ENCODE measurements around the gene MOB3A.
"Not testable (repeated sequence)": the region's sequence is repeated elsewhere in the genome, so short reads cannot be mapped to it uniquely, and the experiment has no call there.

MOB3A gene

GRCh38 chr19:2131012-2131975 lies 35.2 kb upstream of the MOB3A start:
- H3K23ac ChIP-seq (ENCODE audit: low read depth, low read length, poor library complexity); H3K27ac ChIP-seq (replicated peaks; ENCODE audit: low read length); H2AK5ac ChIP-seq (ENCODE audit: low read depth, low read length); H3K4ac ChIP-seq (ENCODE audit: low read length); H3K4me2 ChIP-seq (ENCODE audit: insufficient read depth, low read length, poor library complexity, severe bottlenecking); H2BK15ac ChIP-seq (ENCODE audit: low read length); H3K27me3 ChIP-seq (ENCODE audit: control insufficient read depth in 3 of 3, insufficient read depth in 3 of 3, low read depth in 1 of 3, low read length in 3 of 3); H2BK5ac ChIP-seq (ENCODE audit: low read length); H2BK120ac ChIP-seq (ENCODE audit: low read depth, low read length); H2AFZ ChIP-seq (ENCODE audit: low read length); H3K4me3 ChIP-seq (ENCODE audit: low read length in 2 of 2); H3K9me3 ChIP-seq (replicated peaks in 1 of 2; ENCODE audit: control insufficient read depth in 2 of 2, insufficient read depth in 1 of 2, low read depth in 1 of 2, low read length in 2 of 2); H3K4me1 ChIP-seq (ENCODE audit: control insufficient read depth in 2 of 2, insufficient read depth in 1 of 2, low read depth in 1 of 2, low read length in 2 of 2); H3K9ac ChIP-seq (ENCODE audit: low read depth, low read length, poor library complexity); H4K8ac ChIP-seq (ENCODE audit: low read depth, low read length); H2BK12ac ChIP-seq (ENCODE audit: low read length); DNase-seq (ENCODE audit: low spot score); H3K18ac ChIP-seq (ENCODE audit: low read length); H3K14ac ChIP-seq (ENCODE audit: low read length); H4K91ac ChIP-seq (ENCODE audit: low read depth, low read length, poor library complexity): not testable (repeated sequence)
- no CpG with 5 or more reads among the region's 67 CpGs for WGBS, 2 donors (ENCODE audit: extremely low coverage in 2 of 2, insufficient read length in 2 of 2, insufficient replicate concordance in 1 of 2)
- peaks cover 36% of the 10 kb centered on the region for H3K79me1 ChIP-seq (ENCODE audit: low read depth, low read length)
- peaks cover 46 to 78% of the 10 kb centered on the region in 2 donors for H3K36me3 ChIP-seq (replicated peaks in 1 of 2; ENCODE audit: control insufficient read depth in 2 of 2, insufficient read depth in 2 of 2, low read length in 2 of 2)

GRCh38 chr19:2129892-2130770 lies 34.0 kb upstream of the MOB3A start:
- Histone ChIP-seq H3K27me3 (ENCODE audit: control insufficient read depth in 3 of 3, insufficient read depth in 3 of 3, low read depth in 1 of 3, low read length in 3 of 3) (no peaks in the 10 kb centered on the region), H2BK15ac (ENCODE audit: low read length) (no peak overlapping the region), H3K36me3 (replicated peaks in 1 of 2; ENCODE audit: control insufficient read depth in 2 of 2, insufficient read depth in 2 of 2, low read length in 2 of 2) (peaks cover 42 to 80% of the 10 kb centered on the region in 2 donors), H3K4me1 (ENCODE audit: control insufficient read depth in 2 of 2, insufficient read depth in 1 of 2, low read depth in 1 of 2, low read length in 2 of 2) (no peaks in the 10 kb centered on the region), H3K23ac (ENCODE audit: low read depth, low read length, poor library complexity) (peak overlapping the region; percentile 44), H2AFZ (ENCODE audit: low read length) (no peak overlapping the region), H4K91ac (ENCODE audit: low read depth, low read length, poor library complexity) (peak overlapping the region; percentile 38), H3K9me3 (replicated peaks in 1 of 2; ENCODE audit: control insufficient read depth in 2 of 2, insufficient read depth in 1 of 2, low read depth in 1 of 2, low read length in 2 of 2) (no peaks in the 10 kb centered on the region), H3K27ac (replicated peaks; ENCODE audit: low read length) (no peak overlapping the region), H2BK5ac (ENCODE audit: low read length) (no peak overlapping the region), H3K79me1 (ENCODE audit: low read depth, low read length) (peaks cover 31% of the 10 kb centered on the region), H4K8ac (ENCODE audit: low read depth, low read length) (no peak overlapping the region), H3K4me3 (ENCODE audit: low read length in 2 of 2) (no peak overlapping the region), H2BK12ac (ENCODE audit: low read length) (no peak overlapping the region), H2BK120ac (ENCODE audit: low read depth, low read length) (no peak overlapping the region), H3K4ac (ENCODE audit: low read length) (no peak overlapping the region), H3K4me2 (ENCODE audit: insufficient read depth, low read length, poor library complexity, severe bottlenecking) (no peak overlapping the region), H3K18ac (ENCODE audit: low read length) (no peak overlapping the region), H3K9ac (ENCODE audit: low read depth, low read length, poor library complexity) (peak overlapping the region; percentile 21), H3K14ac (ENCODE audit: low read length) (no peak overlapping the region), H2AK5ac (ENCODE audit: low read depth, low read length) (no peak overlapping the region)
- WGBS, 2 donors (ENCODE audit: extremely low coverage in 2 of 2, insufficient read length in 2 of 2, insufficient replicate concordance in 1 of 2) = no CpG with 5 or more reads among the region's 28 CpGs
- no peak for DNase-seq (ENCODE audit: low spot score)

GRCh38 chr19:2129486-2129885 lies 33.4 kb upstream of the MOB3A start:
- no peaks in the 10 kb centered on the region for H3K9me3 ChIP-seq (replicated peaks in 1 of 2; ENCODE audit: control insufficient read depth in 2 of 2, insufficient read depth in 1 of 2, low read depth in 1 of 2, low read length in 2 of 2)
- H3K79me1 ChIP-seq (ENCODE audit: low read depth, low read length) = peaks cover 31% of the 10 kb centered on the region
- H3K4me3 ChIP-seq (ENCODE audit: low read length in 2 of 2) = no peak overlapping the region
- no peak overlapping the region for H3K4me2 ChIP-seq (ENCODE audit: insufficient read depth, low read length, poor library complexity, severe bottlenecking)
- H2AK5ac ChIP-seq (ENCODE audit: low read depth, low read length) = no peak overlapping the region
- H2BK5ac ChIP-seq (ENCODE audit: low read length) = no peak overlapping the region
- H3K4ac ChIP-seq (ENCODE audit: low read length) = no peak overlapping the region
- H3K27ac ChIP-seq (replicated peaks; ENCODE audit: low read length) = no peak overlapping the region
- no peak overlapping the region for H2BK120ac ChIP-seq (ENCODE audit: low read depth, low read length)
- H4K8ac ChIP-seq (ENCODE audit: low read depth, low read length) = no peak overlapping the region
- no peak overlapping the region for H3K18ac ChIP-seq (ENCODE audit: low read length)
- H2BK12ac ChIP-seq (ENCODE audit: low read length) = no peak overlapping the region
- DNase-seq (ENCODE audit: low spot score) = no peak
- H3K27me3 ChIP-seq (ENCODE audit: control insufficient read depth in 3 of 3, insufficient read depth in 3 of 3, low read depth in 1 of 3, low read length in 3 of 3) = no peaks in the 10 kb centered on the region
- no peaks in the 10 kb centered on the region for H3K4me1 ChIP-seq (ENCODE audit: control insufficient read depth in 2 of 2, insufficient read depth in 1 of 2, low read depth in 1 of 2, low read length in 2 of 2)
- H3K9ac ChIP-seq (ENCODE audit: low read depth, low read length, poor library complexity) = no peak overlapping the region
- H2AFZ ChIP-seq (ENCODE audit: low read length) = no peak overlapping the region
- H3K36me3 ChIP-seq (replicated peaks in 1 of 2; ENCODE audit: control insufficient read depth in 2 of 2, insufficient read depth in 2 of 2, low read length in 2 of 2) = peaks cover 42 to 86% of the 10 kb centered on the region in 2 donors
- WGBS, 2 donors (ENCODE audit: extremely low coverage in 2 of 2, insufficient read length in 2 of 2, insufficient replicate concordance in 1 of 2) = no CpG with 5 or more reads among the region's 11 CpGs
- peak overlapping the region; percentile 44 for H3K23ac ChIP-seq (ENCODE audit: low read depth, low read length, poor library complexity)
- no peak overlapping the region for H3K14ac ChIP-seq (ENCODE audit: low read length)
- H4K91ac ChIP-seq (ENCODE audit: low read depth, low read length, poor library complexity) = no peak overlapping the region
- no peak overlapping the region for H2BK15ac ChIP-seq (ENCODE audit: low read length)

- no peak overlapping the region for H2AFZ ChIP-seq (ENCODE audit: low read length)
- no peak overlapping the region for H4K8ac ChIP-seq (ENCODE audit: low read depth, low read length)
- H3K4me2 ChIP-seq (ENCODE audit: insufficient read depth, low read length, poor library complexity, severe bottlenecking) = no peak overlapping the region
- no peak overlapping the region for H2BK15ac ChIP-seq (ENCODE audit: low read length)
- H3K9me3 ChIP-seq (replicated peaks in 1 of 2; ENCODE audit: control insufficient read depth in 2 of 2, insufficient read depth in 1 of 2, low read depth in 1 of 2, low read length in 2 of 2) = no peaks in the 10 kb centered on the region
- H3K4me1 ChIP-seq (ENCODE audit: control insufficient read depth in 2 of 2, insufficient read depth in 1 of 2, low read depth in 1 of 2, low read length in 2 of 2) = no peaks in the 10 kb centered on the region
- H2AK5ac ChIP-seq (ENCODE audit: low read depth, low read length) = no peak overlapping the region
- DNase-seq (ENCODE audit: low spot score) = no peak
- no peak overlapping the region for H3K14ac ChIP-seq (ENCODE audit: low read length)
- no peaks in the 10 kb centered on the region for H3K27me3 ChIP-seq (ENCODE audit: control insufficient read depth in 3 of 3, insufficient read depth in 3 of 3, low read depth in 1 of 3, low read length in 3 of 3)
- no peak overlapping the region for H3K4ac ChIP-seq (ENCODE audit: low read length)
- H3K27ac ChIP-seq (replicated peaks; ENCODE audit: low read length) = no peak overlapping the region
- H2BK120ac ChIP-seq (ENCODE audit: low read depth, low read length) = no peak overlapping the region
- H3K9ac ChIP-seq (ENCODE audit: low read depth, low read length, poor library complexity) = peak overlapping the region; percentile 4
- WGBS, 2 donors (ENCODE audit: extremely low coverage in 2 of 2, insufficient read length in 2 of 2, insufficient replicate concordance in 1 of 2) = no CpG with 5 or more reads among the region's 21 CpGs
- H3K18ac ChIP-seq (ENCODE audit: low read length) = no peak overlapping the region
- no peak overlapping the region for H3K4me3 ChIP-seq (ENCODE audit: low read length in 2 of 2)
- H3K79me1 ChIP-seq (ENCODE audit: low read depth, low read length) = peaks cover 33% of the 10 kb centered on the region
- H2BK5ac ChIP-seq (ENCODE audit: low read length) = no peak overlapping the region
- H2BK12ac ChIP-seq (ENCODE audit: low read length) = no peak overlapping the region
- no peak overlapping the region for H4K91ac ChIP-seq (ENCODE audit: low read depth, low read length, poor library complexity)
- H3K36me3 ChIP-seq (replicated peaks in 1 of 2; ENCODE audit: control insufficient read depth in 2 of 2, insufficient read depth in 2 of 2, low read length in 2 of 2) = peaks cover 46 to 88% of the 10 kb centered on the region in 2 donors
- H3K23ac ChIP-seq (ENCODE audit: low read depth, low read length, poor library complexity) = no peak overlapping the region
Measured at GRCh38 chr19:2129022-2129421, 32.9 kb upstream of the MOB3A start.

All from neuronal stem cell (in vitro differentiated cells).